ENCODE data around the gene VEZT.

DNA sequence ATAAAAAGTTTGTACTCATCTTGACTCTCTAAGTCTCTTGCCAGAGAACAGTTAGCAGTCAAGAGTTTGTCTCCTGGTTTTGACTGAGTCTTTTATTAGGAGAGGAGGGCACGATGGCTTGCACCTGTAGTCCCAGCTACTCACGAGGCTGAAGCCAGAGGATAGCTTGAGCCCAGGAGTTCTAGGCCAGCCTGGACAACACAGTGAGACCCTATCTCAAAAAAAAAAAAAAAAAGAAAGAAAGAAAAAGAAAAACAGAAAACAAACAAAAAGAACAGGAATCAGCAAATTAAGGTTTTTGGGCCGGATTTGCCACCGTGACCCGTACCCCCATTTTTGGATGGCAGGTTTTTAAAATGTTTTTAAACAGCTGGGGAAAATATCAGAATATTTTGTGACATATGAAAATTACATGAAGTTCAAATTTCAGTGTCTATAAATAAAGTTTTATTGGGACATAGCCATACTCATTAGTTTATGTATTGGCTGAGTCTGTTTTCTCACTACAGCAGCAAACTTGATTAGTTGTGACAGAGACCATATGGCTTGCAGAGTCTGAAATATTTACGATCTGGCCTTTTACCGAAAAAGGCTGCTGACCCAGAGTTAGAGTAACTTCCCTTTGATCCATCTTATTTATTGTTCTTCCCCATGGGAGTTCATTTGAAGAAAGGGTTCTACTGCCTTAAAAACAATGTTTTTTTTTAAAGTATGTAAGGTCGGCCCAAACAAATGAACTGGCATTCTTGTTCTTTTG, 31.2 kb downstream of the VEZT start:
- no peak for TF ChIP-seq POLR2A (IDR thresholded peaks at IDR 0.05; ENCODE audit: extremely low read depth, insufficient read length)
- TF ChIP-seq, protein P1, sequence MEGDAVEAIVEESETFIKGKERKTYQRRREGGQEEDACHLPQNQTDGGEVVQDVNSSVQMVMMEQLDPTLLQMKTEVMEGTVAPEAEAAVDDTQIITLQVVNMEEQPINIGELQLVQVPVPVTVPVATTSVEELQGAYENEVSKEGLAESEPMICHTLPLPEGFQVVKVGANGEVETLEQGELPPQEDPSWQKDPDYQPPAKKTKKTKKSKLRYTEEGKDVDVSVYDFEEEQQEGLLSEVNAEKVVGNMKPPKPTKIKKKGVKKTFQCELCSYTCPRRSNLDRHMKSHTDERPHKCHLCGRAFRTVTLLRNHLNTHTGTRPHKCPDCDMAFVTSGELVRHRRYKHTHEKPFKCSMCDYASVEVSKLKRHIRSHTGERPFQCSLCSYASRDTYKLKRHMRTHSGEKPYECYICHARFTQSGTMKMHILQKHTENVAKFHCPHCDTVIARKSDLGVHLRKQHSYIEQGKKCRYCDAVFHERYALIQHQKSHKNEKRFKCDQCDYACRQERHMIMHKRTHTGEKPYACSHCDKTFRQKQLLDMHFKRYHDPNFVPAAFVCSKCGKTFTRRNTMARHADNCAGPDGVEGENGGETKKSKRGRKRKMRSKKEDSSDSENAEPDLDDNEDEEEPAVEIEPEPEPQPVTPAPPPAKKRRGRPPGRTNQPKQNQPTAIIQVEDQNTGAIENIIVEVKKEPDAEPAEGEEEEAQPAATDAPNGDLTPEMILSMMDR (IDR thresholded peaks at IDR 0.05; ENCODE audit: low read depth, low read length), result no peak
- TF ChIP-seq, protein P2, sequence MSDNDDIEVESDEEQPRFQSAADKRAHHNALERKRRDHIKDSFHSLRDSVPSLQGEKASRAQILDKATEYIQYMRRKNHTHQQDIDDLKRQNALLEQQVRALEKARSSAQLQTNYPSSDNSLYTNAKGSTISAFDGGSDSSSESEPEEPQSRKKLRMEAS (IDR thresholded peaks at IDR 0.05; ENCODE audit: low read depth, low read length), result no peak

Measured in NB4 (cell line).